ENCODE results near the gene PFN4. TPM values are rescaled to one million over a fixed set of nuclear protein-coding genes. Genes with fewer than 3 reads are reported as not detected.

The PFN4 gene
- total and polyA plus RNA-seq, 9 of the 15 experiments (the other 6 are each of a cell fraction or from before 2014, with no cell fraction given), result 0.07 to 0.54 (median 0.31) TPM; not detected in 2

GRCh38 chr2:24072259-24072658 lies 50.9 kb downstream of the PFN4 start:
- Histone ChIP-seq H4K20me1 (replicated peaks; ENCODE audit: control insufficient read depth, insufficient read depth, low read length) (no peaks in the 10 kb centered on the region), H2AFZ (ENCODE audit: low read depth, low read length) (no peak overlapping the region), H3K9me3 (replicated peaks; ENCODE audit: control insufficient read depth, insufficient read depth, low read depth, low read length) (no peaks in the 10 kb centered on the region), H3K9me1 (ENCODE audit: control insufficient read depth, insufficient read depth, low read length) (no peaks in the 10 kb centered on the region), H3K79me2 (ENCODE audit: control insufficient read depth, insufficient read depth, low read length) (peaks cover 48% of the 10 kb centered on the region), H3K4me2 (ENCODE audit: insufficient read depth, low read length) (no peak overlapping the region), H3K4me3 (no peak overlapping the region), H3K27ac (ENCODE audit: extremely low read depth, low read depth, low read length) (no peak overlapping the region), H3K9ac (ENCODE audit: insufficient read depth in 1 of 2, low read depth in 2 of 2, low read length in 2 of 2) (no peak overlapping the region), H3K36me3 (ENCODE audit: control insufficient read depth, insufficient read depth, low read length) (peaks cover 65% of the 10 kb centered on the region), H3K4me1 (replicated peaks in 1 of 2; ENCODE audit: control insufficient read depth in 2 of 2, insufficient read depth in 2 of 2, low read length in 2 of 2) (peaks cover 0 to 6% of the 10 kb centered on the region in 2 experiments; a peak in 3 of 5 replicates), H3K27me3 (ENCODE audit: control insufficient read depth in 2 of 2, insufficient read depth in 2 of 2, low read length in 2 of 2) (no peaks in the 10 kb centered on the region)
- intact Hi-C loops (cut with micrococcal nuclease), result no loop called here
- DNase-seq (ENCODE audit: extremely low read depth in 1 of 4, low spot score in 3 of 4) (no peak), ATAC-seq (no peak), FAIRE-seq (no peak)
- ChIA-PET POLR2A (interaction anchor here (0.5 to 2.2 kb wide), 8 partner anchors 8 to 457 kb away, joined by 3 to 11 read pairs (median 4); partner anchors contain the start of genes ATAD2B and WDCP), CTCF (ENCODE audit: low intra/inter-chr PET ratio) (no interaction called here)
- 91% methylated on average over 4 of the region's 4 CpGs for WGBS (ENCODE audit: insufficient coverage, low coverage, missing lambda C conversion rate)
- in situ Hi-C loops (cut with MboI), result no loop called here
- no TSS peak for BruUV-seq (replicated peaks)
- TF ChIP-seq CXXC5 (CRISPR knock-in tag; IDR thresholded peaks at IDR 0.05) (no peak), CREB3L1 (IDR thresholded peaks at IDR 0.05; ENCODE audit: borderline replicate concordance, low read depth) (no peak), ZNF316 (IDR thresholded peaks at IDR 0.05) (no peak), FIP1L1 (IDR thresholded peaks at IDR 0.05; ENCODE audit: low read depth, low read length, poor library complexity, severe bottlenecking) (no peak), SMC3 (conservative IDR thresholded peaks at IDR 0.05; ENCODE audit: insufficient read depth, low read depth, low read length) (no peak), POLR2A (conservative IDR thresholded peaks at IDR 0.05) (no peak), ZNF695 (CRISPR knock-in tag; IDR thresholded peaks at IDR 0.05) (no peak), ZNF449 (CRISPR knock-in tag; IDR thresholded peaks at IDR 0.05) (no peak), DIDO1 (tag; IDR thresholded peaks at IDR 0.05; ENCODE audit: low read depth) (no peak), TEAD4 (IDR thresholded peaks at IDR 0.05; ENCODE audit: low read length) (no peak), TEAD4 (CRISPR knock-in tag; IDR thresholded peaks at IDR 0.05; ENCODE audit: borderline replicate concordance) (no peak), ZBED1 (IDR thresholded peaks at IDR 0.05) (no peak)
- TF ChIP-seq, protein P1, sequence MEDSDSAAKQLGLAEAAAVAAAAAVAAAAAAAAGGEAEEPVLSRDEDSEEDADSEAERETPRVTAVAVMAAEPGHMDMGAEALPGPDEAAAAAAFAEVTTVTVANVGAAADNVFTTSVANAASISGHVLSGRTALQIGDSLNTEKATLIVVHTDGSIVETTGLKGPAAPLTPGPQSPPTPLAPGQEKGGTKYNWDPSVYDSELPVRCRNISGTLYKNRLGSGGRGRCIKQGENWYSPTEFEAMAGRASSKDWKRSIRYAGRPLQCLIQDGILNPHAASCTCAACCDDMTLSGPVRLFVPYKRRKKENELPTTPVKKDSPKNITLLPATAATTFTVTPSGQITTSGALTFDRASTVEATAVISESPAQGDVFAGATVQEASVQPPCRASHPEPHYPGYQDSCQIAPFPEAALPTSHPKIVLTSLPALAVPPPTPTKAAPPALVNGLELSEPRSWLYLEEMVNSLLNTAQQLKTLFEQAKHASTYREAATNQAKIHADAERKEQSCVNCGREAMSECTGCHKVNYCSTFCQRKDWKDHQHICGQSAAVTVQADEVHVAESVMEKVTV (CRISPR knock-in tag; IDR thresholded peaks at IDR 0.05), result no peak
- TF ChIP-seq, protein P2, sequence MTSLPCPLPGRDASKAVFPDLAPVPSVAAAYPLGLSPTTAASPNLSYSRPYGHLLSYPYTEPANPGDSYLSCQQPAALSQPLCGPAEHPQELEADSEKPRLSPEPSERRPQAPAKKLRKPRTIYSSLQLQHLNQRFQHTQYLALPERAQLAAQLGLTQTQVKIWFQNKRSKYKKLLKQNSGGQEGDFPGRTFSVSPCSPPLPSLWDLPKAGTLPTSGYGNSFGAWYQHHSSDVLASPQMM (CRISPR knock-in tag; IDR thresholded peaks at IDR 0.05), result no peak
- TF ChIP-seq, protein P3, sequence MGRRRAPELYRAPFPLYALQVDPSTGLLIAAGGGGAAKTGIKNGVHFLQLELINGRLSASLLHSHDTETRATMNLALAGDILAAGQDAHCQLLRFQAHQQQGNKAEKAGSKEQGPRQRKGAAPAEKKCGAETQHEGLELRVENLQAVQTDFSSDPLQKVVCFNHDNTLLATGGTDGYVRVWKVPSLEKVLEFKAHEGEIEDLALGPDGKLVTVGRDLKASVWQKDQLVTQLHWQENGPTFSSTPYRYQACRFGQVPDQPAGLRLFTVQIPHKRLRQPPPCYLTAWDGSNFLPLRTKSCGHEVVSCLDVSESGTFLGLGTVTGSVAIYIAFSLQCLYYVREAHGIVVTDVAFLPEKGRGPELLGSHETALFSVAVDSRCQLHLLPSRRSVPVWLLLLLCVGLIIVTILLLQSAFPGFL (CRISPR knock-in tag; IDR thresholded peaks at IDR 0.05), result no peak
